Islet of Langerhans (tissue), 1 donor: ENCODE results near the gene CRYBG3.

Experiments
- FAIRE-seq: peaks from one replicate; lab custom pipeline; 2011; peaks lifted over from hg19 to GRCh38; lab: Jason Lieb, UNC

Gene CRYBG3

DNA sequence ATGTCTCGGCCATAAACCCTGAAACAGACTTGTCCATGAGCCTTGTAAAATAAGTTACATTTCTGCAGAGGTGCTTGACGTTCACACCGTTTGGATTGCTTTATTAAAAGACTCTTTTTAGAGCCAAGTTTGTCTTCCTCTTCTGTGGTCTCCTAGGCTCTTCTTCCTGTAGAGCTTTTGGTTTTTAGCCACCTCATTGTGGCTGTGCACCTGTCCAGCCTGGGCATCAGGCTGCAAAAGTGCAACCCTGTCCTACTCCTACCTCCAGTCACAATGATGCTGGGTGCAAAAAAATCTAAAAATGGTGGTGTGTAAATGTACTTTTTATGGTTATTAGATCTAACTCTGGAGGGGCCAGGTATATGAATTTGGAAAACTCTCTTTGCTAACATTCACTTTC, 153.2 kb downstream of the CRYBG3 start:
- no peak for FAIRE-seq

DNA sequence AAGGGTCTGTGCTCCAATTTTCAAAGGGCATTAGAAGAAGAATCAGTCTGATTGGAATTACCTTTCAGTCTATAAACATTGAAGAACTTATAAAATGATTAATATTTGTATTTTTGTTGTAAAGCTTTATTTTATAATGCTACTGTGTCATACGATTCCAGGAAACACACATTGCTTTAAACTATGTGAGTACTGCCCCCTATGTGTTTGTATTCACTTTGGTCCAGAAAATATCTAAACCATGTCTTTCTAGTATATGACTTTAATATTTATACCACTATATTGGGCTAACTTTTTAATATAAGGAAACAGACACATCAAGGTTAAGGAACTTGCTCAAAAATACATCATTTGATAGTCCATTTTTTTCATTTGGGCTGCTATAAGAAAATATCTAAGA, 153.7 kb downstream of the CRYBG3 start:
- FAIRE-seq: no peak

DNA sequence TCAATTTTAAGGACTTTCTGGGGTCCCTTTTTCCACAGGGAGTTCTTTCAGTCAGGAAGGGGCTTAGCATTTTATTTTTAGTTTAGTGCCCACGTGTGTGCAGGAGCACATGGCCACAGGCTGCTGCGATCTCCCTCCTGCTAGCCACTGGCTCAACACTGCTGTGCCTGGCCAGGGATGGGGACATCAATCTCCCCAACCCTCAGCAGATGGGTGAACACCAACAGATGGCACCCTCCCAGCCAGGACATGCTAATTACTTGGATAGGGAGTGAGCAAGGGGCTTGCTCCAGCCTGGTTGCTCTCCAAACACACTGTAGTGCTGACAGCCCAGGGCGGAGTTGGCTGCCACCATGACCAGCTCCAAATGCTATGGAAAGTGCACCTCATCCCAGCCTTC, 157.8 kb downstream of the CRYBG3 start:
- FAIRE-seq: no peak

DNA sequence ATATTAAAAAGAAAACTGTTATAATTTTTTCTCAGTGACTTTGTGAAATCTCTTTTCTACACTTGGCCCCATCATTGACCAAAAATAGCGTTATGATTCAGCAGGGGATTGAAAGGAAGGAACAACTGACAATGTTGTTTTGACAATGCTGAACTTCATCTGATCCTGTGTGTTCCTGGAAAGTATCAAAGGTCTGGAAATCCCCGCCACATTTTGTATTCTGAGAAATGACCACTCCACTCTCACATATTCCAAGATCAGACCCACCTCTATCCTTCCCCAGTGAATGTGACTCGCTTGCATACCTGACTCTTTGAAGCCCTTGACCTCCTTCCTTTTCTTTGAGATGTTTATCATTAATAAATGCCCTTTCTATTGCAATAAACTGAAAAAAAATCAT, 160.1 kb downstream of the CRYBG3 start:
- no peak for FAIRE-seq

DNA sequence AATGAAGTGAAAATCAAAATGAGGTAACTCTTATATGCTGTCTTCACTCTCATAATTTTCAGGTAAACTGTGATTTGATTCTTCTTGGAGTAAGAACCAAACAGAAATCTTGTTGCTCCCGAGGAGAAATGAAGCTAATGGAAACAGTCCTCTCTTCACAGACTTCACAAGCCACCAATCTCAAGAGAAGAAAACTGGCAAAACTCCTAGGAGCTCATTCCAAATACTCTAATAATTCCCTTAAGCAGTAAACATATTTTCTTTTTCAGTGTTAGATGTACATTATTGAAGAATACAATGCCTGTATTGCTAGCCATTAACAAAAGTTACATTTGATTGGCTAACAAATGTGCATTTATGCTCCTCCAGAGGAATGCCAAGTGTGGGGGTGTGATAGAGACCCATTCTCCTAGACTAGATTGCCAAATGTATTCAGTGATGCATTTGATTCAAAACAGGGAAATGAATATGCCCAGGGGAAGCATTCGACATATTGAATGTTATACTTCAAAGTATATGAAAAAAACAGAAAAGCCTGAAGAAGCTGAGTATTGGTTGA, 162.2 kb downstream of the CRYBG3 start:
- FAIRE-seq: no peak

DNA sequence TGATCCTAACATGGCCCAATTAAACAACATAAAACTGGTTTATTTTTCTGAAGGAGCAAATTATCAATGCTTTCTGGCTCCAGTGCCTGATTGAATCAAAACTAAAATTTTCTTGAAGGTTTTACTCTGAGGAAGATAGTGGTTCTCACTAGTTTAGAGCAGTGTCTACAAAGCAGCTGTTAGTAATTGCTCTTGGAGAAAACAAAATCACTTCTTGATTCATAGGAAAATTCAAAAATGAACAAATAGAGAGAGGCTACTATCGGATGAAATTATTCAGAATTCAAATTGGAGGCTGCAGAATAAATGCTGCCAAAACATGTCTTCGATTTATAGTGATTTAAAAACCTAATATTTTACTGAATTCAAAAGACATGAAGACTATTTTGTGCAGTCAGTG, 165.5 kb downstream of the CRYBG3 start:
- no peak for FAIRE-seq

DNA sequence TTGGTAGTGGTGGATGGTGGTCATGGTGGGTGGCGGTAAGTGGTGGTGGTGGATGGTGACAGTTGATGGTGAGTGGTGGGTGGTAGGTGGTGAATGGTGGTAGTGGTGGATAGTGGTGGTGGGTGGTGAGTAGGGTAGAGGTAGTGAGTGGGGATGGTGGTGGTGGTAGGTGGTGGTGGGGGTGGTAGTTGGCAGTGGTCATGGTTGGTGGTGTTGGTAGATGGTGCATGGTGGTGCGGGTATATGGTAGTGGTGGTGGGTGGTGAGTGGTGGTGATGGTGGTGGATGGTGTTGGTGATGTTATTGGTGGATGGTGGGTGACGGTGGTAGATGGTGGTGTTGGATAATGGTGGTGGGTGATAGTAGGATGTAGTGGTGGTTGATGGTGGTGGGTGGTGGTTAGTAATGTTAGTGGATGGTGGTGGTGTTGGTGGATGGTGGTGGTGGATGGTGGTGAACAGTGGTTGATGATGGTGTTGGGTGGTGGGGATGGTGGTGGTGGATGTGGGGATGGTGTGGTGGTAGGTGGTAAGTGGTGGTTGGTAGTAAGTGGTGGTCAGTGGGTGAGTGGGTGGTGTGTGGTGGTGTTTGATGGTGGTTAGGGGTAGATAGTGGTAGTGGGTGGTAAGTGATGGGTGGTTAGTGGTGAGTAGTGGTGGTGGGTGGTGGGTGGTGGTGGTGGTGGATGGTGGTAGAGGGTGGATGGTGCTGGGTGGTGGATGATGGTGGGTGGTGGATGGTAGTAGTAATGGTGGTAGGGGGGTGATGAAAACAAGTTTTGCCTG, 167.2 kb downstream of the CRYBG3 start:
- no peak for FAIRE-seq

DNA sequence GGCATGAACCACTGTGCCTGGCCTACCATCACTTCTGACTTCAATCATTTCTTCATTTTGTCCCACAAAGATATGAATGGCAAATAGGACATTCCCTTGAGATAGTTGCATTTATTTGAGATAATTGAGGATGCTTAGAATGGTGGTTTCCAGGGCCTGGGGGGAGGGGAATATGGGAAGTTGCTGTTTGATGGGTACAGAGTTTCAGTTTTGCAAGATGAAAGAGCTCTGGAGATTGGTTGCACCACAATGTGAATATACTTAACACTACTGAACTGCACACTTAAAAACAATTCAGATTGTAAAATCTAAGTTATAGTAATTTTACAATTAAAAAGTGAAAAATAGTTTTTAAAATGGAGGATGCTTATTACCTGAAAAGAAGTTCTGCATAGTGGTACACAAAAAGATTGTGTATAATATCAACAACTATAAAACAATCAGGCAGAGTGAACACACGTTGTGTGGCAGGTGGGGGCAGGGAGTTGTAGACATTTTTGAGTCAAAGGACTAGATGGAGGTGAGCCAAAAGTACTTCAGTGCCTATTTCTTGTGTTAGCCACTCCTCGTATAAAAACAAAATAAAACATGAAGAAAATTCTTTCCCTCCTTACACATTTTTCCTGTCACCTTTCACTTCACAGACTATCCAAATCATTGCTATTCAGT, 168.9 kb downstream of the CRYBG3 start:
- no peak for FAIRE-seq

DNA sequence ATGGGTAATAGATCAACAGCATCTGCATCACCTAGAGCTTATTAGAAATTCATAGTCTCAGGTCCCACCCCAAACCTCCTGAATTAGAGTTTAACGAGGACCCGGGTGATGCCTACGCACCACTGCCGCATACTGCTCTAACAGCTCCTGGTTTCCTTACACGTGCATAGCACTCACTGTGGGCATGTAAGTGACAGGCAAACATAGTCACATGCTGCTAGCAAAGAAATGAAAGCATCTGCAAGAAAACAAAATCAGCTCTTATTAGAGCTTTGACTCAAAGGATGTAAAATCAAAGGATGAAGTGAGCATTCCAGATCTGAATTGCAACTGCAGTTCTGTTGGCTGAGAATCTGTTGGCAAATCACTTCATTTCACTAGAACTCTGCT, 169.5 kb downstream of the CRYBG3 start:
- no peak for FAIRE-seq

DNA sequence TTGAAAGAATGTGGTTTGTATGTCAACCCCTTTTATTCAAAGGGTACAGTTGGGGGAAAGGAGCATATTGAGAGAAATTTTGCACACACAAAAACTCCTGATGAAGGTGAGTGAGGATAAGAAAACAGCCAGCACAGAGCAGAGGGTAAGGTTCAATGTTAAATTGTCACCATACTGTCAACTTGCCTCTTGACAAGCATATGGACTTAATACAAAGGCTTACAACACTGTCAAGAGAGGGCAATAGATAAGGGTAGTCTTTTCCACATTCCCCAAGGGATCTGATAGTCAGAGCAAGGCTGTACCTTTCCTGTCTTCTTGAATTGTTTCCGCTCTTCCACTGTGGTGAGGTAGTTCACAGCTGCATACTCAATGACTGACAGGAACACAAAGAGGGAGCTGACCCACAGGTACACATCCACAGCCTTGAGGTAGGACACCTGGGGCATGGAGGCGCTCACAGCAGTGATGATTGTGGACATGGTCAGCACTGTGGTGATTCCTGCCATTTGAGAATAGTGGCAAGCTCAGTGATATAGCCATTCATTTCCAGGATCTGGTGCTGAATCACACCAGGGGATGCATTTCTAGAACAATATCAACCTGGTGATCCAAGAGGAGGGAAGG, 170.8 kb downstream of the CRYBG3 start:
- no peak for FAIRE-seq

DNA sequence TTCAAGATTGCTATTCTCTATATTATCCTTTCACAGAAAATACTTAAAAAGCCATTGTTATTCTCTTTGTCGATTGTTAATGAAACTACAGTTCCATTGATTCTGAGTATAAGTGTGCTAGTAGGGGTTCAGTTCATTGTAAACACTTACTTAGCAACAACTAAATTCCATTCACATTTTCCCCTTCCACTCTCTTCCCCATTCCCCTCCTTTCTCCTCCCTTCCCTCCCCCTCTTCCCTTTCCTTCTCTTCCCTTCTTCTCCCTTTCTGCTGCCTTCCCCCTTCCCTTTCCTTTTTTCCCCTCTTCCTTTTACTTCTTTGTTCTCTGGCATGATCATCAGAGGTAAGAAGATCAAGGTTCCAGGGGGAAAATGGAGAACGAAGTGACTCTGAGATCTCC, 171.7 kb downstream of the CRYBG3 start:
- no peak for FAIRE-seq

DNA sequence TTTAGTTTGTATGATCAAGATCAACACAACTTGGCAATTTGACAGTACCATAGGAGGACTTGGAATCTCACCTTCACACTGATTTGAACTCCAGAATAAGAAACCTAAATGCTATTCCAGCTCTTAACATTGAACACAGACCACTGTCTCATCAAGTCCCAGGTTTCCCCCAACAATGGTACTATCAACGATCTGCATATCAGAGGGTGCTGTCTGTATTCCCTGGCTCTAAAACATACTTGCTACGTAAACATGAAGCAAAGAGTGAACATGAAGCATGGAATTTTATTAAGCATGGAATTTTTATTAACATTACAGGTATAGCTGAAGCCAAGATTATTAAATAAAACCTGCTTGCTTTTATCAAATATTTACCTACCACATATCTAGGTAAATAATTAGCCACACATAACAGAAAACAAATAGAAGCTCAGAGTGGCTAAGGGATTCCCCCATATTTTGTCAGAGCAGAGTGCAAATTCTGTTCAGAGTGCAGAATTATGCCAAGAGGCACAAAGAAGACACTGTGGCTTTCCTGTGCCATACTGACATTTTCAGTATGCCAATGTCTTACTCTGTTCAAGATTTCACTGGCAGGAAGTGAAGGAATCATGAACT, 172.6 kb downstream of the CRYBG3 start:
- FAIRE-seq: peak; percentile 87
